C4-2B (cell line): ENCODE data around the gene APLF.

Experiments
- ZFX ChIP-seq: fragments of 450-650 bp; IDR thresholded peaks from 2 replicates; pipeline ENCODE4 v1.6.1; 2017
- TF ChIP-seq, protein P1 (sequence below): fragments of 450-650 bp; conservative IDR thresholded peaks from 2 replicates; pipeline ENCODE4 v1.5.1; 2017; ENCODE audit warnings: mild to moderate bottlenecking

GRCh38 chr2:68536000-68536399 lies 68.6 kb downstream of the APLF start:
- TF ChIP-seq, protein P1, sequence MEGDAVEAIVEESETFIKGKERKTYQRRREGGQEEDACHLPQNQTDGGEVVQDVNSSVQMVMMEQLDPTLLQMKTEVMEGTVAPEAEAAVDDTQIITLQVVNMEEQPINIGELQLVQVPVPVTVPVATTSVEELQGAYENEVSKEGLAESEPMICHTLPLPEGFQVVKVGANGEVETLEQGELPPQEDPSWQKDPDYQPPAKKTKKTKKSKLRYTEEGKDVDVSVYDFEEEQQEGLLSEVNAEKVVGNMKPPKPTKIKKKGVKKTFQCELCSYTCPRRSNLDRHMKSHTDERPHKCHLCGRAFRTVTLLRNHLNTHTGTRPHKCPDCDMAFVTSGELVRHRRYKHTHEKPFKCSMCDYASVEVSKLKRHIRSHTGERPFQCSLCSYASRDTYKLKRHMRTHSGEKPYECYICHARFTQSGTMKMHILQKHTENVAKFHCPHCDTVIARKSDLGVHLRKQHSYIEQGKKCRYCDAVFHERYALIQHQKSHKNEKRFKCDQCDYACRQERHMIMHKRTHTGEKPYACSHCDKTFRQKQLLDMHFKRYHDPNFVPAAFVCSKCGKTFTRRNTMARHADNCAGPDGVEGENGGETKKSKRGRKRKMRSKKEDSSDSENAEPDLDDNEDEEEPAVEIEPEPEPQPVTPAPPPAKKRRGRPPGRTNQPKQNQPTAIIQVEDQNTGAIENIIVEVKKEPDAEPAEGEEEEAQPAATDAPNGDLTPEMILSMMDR = no peak
- TF ChIP-seq ZFX = no peak
